GM18870 (cell line): ENCODE results near the gene CLMN.

ENCODE experiments used
- ATAC-seq: cut with Tn5 transposase; IDR thresholded peaks from one replicate; pipeline ENCODE4 v1.9.1; 2021; ENCODE audit warnings: moderate library complexity; ENCODE audit not compliant: unreplicated experiment

Gene CLMN

DNA sequence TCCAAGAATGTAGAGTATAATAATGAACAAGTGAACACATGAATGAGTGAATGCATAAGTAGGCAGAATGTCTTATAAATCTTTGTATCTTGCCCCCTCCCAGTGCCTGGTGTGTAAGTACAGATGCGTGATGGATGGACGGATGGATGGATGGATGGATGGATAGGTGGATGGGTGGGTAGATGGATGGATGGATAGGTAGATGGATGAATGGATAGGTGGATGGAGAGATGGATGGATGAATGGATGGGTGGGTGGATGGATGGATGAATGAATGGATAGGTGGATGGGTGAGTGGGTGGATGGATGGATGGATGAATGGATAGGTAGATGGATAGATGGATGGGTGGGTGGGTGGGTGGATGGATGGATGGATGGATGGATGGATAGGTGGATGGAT is 74.4 kb downstream of the CLMN start:
- ATAC-seq = no peak

DNA sequence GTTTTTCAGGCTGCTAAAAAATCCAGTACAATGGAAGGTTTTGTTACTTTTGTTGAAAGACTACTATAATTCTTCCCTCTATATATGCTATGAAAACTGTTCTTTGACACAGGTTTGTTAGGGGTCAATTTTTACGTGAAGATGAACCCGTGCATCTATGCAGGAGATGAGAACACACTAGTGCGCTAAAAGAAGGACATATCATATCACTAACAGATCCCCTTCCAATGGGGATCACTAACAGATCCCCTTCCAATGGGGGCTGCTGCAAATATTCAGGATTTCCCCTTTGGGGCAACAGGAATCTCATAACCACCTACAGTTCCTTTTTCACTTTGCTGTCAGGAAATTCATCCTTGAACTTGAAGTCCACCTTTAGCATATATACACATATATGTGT is 75.1 kb downstream of the CLMN start:
- no peak for ATAC-seq

DNA sequence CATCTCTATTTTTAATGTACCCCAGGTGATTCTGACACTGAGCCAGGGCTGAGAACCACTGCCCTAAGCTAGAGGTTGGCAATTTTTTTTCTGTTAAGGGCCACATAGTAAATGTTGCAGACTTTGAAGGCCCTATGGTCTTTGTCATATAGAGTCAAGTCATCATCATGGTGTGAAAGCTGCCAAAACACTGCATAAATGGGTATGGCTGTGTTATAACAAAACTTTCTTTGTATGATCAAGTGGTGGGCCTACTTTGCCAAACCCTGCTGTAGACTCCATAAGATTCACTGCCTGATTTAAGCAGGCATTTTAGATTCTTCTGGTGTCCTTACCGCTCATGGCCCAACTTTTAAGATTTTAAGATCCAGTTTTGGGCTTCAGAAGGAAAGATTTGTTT is 76.8 kb downstream of the CLMN start:
- ATAC-seq = no peak

DNA sequence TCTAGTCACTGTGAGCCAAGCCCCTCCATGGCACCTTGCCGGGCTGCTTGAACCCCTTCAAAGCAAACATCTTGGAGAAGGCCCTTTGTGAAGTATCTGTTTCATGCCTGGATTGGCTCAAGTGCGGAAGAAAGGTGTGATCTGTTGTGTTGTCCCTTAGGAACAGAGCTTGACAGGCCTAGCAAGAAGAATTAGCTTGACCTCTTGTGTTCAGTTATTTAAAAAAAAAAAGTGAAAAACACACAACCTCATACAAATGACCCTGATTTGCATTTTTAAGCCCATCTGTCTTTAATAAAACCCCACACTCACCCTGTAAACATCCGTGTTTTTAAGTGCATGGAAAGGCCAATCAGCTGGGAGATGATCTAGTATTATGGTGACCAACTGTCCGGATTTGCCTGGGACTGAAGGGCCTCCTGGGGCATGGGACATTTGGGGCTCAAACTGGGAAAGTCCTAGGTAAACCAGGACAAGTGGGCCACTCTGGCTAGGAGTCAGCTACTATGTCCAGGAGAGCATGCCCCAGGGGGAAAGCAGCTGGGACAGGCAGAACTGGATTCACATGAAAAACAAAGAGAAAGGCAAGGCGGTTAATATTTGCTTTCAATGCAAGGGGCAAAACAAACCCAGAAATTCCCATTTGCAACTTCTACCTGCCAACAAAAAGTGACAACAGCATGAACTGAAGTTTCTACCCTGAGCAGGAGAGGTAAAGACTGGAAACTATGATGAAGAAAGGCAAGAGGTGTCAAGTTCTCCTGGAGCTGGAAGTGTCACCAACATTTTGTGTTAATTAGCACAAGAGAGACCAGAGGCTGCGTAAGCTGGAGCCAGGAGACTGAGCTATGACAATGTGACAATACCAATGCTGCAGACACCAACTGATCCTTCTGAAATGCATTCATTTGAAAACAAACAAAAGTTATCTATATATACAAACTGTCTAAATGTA is 78.6 kb downstream of the CLMN start:
- no peak for ATAC-seq

DNA sequence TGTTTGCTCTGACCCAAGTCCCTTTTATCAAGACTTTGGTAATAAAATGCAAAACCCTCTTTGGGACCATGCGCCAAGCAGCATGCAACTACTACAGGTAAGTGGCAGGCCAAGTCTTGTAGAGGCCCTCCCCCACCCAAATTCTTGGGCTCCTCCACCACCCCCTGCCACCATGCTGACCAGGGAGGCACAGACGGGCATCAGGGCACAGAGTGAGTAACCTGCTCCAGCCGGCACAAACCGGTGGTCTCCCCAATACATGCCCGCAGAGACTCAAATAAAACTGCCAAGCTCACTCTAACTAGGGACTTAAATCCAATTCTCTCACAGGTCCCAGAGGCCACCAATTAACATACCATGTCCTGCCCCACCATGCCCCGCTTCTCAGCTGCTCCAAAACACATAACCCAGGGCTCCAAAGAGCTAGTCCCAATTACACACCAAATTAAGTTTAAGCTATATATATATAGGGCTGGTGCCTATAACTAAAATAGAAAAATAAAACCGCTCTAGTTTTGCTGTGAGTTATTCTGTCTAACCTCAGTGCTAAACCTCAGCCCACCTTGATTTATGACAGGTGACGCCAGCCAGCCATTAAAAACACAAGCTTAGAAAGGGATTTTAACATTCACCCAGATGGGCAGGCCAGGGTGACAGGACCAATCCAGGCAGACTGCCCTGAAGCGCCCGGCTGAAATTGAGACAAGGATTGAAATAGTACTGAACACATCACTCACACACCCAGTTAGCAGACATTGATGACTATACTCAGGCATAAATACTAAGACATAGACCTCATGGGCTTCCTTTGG is 81.0 kb downstream of the CLMN start:
- no peak for ATAC-seq

DNA sequence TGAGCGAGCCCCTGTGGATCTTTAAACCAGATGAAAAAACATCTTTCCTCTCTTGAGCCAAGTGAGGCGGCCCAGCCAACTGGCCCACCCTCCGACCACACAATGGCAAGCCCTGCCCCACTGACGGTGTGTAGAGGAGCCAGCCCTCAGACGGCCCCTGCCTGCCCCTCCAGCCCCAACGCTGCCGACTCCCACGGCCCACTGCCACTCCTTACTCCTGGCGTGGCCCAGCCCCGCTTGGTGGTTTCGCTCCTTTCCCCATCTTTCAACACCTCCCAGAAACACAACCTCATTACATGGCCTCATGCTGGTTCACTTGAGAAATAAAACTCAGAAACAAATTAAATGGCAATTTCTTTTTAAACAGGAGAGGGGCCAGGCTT is 81.8 kb downstream of the CLMN start:
- no peak for ATAC-seq

DNA sequence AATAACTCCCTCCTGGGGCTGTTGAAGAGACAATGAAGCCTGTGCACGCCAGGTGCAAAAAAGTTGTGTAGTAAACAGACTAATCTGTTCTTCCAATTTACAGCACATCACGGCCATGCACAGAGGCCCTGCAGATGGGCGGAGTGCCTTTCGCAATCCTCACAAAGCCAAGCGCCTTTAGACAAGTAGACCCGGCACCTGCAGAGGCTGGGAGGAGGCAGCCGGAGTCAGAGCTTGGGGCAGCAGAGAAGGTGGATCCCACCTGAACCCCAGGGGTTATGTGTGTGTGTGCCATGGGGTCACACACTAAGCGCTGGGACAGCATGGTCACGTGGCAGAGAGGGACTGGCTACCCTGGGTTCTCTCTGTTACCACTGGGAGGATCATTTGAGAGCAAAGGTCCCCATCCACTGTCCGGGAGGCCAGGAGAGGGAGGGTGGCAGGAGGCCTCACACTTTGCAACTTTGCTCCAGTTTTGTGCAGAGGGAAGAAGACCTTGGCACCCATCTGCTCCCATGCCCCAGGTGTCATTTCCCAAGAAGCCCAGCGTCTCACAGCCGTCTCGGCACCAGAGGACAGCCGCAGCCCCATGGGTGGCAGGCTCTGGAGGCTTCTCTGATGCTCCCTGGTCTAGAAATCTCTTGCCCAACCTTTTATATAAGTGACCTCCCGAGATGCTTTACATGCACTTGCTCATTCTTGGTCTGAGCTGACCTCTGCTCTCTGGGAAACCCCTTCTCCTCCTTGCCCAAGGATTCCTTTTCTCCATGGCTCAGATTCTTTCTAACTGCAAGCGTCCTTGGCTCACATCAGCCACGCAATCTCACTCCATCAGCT is 82.4 kb downstream of the CLMN start:
- no peak for ATAC-seq

DNA sequence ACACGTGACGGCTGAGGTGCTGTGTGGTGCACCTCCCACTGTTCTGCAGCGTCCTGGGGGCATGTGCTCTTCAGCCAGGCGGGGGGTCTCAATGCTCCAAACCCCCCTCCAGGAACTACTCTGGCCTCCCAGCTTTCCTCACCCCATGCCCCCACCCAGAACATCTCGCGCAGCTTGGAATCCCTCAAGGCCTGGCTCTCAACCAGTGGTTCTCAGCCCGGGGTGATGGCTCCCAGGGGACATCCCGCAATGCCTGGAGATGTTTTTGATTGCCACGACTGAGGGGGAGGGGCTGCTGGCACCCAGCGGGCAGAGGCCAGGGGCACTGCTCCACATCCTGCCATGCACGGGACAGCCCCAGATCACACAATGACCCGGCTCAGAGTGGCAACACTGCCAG is 83.5 kb downstream of the CLMN start:
- ATAC-seq = no peak

DNA sequence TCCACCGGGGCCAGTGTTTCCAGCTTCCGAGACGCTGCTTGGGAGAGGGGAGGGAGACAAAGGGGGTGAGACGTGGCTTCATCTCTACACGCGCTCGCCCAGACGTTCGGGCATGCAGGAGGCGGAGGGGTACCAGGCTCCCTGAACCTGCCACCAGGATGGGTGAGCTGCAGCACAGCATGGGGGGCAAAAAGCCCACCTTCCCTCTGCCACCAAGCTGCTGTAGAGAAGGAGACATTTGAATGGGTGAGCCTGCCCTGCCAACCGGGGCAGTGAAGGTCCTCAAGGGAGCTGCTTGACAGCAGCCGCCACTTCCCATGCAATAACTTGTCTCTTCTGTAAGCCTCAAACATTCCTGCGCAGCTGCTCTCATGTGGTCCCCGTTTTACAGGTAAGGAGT is 83.9 kb downstream of the CLMN start:
- ATAC-seq = no peak

DNA sequence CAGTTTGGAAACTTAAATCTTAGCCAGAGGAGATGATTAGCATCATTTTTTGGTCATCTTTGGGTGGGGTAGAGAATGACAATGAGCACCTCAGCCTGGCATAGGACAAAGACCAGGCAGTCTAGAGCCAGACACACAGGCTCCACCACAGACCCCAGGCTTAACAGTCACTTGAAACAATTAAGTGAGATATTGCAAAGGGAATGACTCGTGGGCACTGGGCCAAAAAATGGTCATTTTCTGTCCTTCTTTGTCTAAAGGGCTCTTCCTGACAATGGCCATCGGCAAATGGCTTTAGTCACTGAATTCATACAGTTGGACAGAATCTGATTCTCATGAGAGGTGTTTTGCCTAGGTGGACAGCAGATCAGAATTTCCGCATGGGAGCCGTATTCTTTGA is 84.4 kb downstream of the CLMN start:
- no peak for ATAC-seq

DNA sequence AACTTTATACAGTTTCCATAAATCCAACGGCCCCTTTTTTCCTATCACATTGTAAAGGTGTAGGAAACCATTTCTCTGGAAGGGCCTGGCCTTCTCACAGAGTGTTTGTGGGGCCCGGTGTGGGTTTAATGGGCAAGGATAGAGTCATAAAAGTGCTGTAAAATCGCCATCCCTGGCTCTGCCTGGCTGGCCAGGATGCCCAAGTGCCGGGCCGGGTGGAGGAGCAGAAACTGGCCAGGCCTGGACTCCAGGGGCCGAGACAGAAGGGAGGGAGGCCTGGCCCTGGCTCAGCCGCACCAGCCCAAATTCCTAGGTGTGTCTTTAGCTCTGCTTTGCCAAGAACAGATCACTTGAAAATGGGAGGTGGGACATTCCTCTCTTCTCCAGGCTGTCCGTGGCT is 85.3 kb downstream of the CLMN start:
- ATAC-seq = no peak

DNA sequence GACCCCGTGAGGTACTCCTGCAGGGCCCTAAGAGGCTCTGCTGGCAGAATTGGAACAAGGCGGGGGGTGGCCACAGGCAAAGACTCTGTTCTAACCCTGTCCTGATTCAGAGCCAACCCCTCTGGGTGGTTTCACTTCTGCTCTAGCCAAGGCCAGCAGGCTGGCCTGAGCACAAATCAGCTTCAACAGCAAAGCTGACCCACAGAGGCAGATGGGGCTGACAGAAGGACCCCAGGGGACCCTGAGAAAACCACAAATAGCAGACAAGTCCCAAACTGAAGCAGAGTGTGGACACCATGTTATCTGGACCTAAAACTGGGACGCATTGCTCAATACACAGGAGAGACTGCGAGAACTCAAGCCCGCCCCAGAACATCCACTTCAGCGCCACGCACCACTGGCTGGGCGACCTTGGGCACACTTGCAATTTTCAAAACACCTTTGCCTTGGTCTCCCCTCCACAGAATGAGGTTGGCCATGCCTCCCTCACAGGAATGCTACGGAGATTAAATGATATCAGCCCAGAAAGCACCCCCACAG is 85.9 kb downstream of the CLMN start:
- peak; percentile 90 for ATAC-seq

DNA sequence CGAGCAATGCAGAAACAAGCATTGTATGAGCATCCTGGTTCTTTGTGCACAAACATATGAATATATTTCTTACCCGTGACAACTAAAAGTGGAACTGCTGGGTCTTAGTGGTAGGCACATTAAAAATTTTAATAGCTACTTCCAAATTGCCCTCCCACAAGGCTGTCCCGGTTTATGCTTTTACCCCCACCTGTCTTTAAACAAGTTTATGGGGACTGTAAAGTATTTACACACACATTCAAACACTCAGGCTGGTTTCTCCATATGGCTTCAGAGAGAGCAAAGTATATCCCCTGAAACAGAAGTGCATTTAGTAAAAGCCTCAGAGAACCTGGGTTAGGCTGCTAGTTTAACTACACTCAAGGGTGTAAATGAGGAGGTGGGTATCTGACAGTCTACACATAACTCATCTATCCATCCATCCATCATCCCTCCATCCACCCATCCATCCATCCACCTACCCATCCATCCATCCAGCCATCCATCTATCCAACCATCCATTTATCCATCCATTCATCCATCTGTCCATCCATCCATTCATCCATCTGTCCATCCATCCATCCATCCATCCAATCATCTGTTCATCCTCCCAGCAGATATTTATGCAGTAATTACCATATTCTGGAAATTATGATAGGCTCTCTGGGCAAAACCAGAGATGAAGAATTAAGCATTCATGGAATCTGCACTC is 86.7 kb downstream of the CLMN start:
- ATAC-seq = no peak

DNA sequence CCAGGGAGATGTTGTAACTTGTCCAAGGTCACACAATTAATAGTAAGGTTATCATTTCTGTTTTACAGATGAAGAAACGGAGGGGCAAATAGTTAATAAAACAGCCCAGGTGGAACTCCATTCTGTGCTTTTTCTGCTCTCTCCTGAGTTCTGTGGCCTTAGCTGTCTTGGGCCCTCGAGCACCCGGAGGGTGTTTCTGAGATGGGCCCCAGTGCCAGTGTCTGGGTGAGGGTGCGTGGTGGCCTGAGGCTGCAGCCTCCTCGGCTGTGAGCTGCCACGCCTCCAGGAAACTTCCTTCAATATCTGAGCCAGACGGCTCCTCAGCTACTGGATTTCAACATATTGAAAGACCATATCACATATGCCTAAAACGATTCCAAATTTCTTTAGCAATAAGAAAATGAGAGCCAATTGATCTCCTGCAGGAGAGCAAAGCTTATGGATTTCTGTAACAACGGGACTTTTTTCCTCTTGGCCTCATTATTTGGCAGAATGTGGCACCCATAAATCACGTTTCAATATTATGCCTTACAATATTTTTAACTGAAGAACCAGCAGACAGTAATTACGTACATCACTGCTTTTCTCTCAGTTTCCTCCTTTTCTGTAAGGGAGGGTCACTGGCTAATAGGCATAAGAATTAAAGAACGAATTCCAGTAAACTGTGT is 87.6 kb downstream of the CLMN start:
- no peak for ATAC-seq

DNA sequence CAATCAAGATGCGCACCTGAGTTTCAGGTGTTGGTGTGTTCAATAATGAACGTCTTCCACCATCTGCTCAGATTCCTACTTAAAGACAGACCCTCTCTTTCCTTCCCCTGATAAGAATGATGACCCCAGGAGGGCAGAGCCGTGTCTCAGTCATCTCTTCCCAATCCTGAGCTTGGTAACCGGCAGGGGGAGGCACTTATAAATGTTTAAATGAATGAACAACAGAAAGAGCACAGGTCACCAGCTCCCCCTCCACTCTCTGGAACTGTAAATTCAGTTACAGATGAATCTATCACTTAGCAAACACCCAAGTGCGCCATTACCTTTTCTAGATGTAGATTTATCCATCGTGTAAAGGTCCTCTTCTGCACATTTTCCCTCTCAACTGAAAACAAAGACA is 90.0 kb downstream of the CLMN start:
- ATAC-seq = no peak

DNA sequence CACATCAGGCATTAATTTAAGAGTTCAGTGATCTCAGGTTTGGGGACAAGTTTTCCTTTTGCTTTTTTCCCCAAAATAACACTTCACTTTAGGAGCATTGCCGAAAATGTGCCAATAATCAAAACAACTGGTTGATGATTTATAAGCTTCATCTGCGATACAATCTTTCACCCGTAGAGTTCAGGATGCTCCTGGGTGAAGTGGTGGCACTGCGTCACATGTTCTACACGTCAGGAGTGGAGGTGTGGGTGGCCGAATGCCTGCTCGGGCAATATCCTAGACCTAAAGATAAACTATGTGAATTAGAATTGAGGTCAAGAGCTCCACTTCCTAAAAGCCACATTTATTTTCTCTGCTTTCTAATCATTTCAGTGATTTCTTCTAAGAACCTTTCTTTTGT is 91.5 kb downstream of the CLMN start:
- ATAC-seq = no peak

DNA sequence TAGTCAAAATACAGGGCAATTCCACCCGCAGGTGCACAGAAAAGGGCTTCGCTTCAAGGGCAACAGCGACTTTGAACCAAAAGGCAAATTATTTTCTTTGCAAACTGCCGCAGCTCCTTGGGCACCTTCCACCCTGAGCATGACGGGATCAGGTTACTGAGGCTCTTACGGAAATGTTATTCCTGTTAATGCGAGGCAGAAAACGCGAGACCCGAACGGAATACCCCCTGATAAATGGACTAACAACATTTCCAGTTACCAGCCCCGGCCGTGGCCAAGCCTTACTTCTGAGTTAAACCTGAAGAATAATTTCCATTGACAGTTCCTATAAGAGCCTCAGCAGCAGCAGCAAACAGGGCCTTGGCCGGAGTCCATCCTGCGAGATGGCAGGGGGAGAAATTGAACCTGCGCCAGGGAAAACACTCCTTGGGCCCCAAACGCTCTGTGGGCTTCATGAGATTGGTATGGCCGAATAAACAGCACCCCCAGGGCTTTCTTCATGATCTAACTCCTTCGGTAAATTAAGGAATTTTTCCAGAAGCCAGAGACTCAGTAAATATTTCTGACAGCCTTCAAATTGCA is 92.3 kb downstream of the CLMN start:
- no peak for ATAC-seq

DNA sequence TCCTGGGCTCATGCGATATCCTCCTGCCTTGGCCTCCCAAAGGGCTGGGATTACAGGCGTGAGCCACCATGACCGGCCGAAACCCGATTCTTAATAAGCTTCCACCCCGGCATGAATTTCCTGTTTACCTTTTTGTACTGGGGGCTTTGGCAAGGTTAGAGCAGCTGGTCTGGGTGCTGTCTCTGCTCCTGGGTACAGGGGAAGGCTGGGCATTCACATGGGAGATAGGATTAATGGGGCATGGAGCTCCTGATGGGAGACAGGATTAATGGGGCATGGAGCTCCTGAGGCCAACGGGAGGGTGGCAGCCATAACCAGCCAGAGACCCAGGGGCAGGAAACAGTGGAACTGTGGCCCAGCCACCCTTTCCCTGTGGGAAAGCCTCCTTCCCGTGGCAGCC is 92.9 kb downstream of the CLMN start:
- ATAC-seq = no peak

DNA sequence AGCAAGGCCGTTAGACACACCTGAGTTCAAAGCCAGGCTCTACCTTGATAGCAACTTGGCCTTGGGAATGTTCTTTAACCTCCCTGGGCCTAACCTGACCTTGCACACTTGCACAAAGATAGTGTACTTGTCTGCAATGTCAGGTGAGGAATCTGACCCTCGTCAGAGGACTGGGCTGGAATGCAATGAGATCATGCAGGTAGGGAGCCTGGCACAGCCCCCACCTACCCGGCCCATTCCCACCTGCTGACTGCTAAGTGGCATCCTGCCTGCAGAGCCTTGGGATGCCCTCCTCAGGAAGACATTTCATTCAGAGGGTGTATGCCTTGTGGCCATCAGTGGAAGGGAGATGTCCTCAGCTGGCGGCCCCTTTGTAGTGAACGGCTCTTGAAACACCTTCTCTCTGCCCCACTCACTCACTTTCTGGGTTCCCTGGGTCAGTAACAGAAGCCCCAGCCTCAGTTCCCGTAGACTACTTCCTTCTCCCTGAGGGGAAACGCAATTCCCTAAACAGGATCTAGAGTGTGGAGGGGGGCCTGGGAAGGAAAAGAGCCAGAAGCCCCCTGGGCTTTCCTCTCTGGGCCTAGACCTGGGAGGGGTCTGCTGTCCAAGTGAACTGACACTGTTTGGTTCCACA is 94.3 kb downstream of the CLMN start:
- no peak for ATAC-seq
